NCI-H82 treated with DMSO at 0.1 percent for 48 hours (cell line): ENCODE results near the gene PHOX2A.
"Not testable (repeated sequence)": the region's sequence is repeated elsewhere in the genome, so short reads cannot be mapped to it uniquely, and the experiment has no call there.

Experiments used
- DNase-seq: peaks from one replicate; lab custom pipeline; 2025; ENCODE audit not compliant: unreplicated experiment; lab: John Stamatoyannopoulos, UW

The PHOX2A gene

DNA sequence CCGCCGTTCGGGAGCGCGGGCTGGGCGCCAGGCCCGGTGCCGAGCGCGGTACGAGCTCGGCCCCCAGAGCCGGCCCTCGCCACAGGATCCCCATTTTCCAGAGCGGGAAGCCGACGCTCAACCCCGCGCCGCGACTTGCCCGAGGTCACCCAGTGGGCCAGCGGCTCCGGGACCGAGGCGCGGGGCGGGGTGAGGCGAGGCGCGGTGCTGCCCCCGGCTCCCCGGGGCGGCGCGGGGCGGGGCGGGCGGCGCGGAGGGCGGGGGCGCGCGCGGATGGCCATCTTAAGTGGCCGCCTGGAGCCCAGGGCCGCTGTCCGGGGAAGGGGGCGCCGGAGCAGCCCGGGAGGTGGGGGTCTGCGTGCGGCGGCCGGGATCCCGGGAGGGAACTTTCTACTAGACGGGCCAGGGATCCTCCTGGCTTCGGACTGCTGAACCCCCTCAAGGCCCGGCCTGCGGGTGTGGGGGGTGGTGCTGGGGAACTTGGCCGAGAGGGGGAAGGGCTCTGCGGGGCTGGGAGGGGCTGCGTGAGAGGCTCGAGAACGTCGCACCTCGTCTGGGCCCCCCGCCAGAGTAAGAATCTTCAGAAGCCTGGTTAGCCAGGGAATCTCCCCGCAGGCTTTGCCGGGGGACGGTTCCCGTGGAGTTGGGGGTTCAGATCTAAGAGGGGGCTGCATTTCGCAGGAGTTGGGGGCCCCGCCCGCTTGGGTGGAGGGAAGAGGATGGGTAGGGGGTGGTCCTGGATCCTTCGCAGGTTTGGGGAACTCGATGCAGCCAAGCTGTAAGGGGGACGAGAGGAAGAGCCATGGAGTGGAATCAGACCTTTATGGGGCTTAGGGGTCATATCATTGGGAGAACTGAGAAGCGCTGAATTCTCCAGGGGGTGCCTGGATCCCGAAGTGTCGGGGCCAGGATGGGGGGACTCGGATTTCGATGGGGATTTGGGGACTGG is 20.1 kb downstream of the PHOX2A start:
- no peak for DNase-seq

DNA sequence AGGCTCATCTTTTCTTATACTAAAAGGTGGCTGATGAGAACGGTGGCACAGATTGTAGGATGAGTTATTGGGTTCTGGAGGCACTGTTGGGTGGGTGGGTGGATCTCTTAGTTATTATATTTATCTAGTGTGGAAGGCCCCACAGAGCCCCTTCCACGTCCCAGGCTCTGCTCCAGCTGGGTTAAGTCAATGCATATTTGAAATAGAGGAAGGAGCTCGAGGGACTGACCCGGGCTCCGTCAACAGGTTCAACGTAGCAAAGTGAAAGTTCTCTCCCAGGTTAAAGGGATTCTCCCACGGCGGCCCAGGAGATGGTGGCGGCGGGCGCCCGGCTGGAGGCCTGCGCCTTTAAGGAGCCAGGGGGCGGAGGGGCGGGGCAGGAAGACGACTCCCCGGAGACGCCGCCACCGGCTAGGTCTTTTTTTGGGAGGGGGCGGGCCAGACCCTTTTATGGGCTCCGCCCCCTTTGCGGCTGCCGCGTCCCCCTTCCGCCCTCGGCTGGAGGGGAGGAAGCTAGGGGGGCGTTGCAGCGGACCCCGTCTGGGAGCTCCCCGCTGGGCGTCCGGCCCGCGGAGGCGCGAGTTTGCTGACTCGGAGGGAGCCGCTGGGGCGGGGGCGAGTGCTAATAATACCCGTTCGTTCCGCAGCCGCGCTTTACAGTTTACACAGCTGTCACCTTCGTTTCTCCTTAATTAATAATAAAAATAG is 20.9 kb downstream of the PHOX2A start:
- peak; percentile 75 for DNase-seq

DNA sequence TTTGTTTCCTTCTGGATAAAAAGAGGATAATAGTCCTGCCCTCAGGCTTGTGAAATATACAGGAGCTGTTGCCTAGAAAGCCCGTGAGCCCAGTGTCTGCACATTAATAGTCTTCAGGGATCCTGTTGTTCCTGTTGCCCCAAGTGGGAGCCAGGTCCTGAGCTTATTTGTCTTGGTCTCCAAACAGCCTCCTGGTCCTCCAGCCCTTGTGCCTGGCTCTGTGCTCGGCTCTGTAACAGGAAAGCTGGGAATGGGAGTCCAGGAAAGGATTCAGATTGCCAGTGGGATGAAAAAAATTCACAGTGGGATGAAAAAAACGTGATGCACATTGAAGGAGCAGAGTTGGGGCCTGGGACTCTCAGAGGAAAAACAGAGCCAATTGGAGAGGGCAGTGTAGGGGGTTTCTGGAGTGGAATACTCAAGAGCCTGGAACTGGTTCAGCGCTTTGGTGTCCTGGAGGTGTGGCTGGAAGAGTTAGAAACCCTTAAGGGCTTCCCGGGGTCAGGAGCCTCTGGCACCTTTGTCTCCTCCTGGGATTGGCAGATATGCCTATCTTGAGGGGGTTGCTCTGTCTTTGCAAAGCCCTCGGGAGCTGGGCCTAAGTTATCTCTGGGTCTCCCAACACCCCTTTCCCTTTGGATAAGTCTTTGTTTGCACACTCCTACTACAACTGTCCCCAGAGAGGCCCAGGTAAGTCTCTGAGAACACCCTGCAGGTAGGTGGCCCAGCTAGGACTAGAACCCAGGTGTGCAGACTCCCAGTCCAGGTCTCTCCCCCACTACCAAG is 21.7 kb downstream of the PHOX2A start:
- no peak for DNase-seq

DNA sequence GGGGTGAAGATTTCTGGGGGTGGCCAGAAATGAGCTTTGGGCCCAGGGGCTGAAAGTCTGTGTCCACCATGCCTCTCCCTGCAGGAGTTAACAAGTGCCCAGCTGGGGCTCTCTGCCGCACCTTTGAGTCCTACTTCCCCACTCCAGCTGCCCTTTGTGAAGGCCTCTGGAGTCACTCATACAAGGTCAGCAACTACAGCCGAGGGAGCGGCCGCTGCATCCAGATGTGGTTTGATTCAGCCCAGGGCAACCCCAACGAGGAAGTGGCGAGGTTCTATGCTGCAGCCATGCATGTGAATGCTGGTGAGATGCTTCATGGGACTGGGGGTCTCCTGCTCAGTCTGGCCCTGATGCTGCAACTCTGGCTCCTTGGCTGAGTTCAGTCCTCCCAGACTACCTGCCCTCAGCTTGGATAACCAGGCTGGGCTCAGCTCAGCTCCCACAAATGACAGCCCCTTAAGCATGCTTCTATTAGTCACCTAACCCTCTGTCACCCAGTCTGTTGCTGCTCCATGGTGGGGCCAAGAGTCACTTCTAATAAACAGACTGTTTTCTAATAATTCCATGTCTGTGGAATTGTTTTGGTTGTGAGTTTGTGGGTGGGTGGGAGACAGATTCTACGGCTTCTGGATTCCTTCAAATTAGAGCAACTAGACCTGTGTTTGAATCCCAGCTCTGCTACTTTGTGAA is 22.4 kb downstream of the PHOX2A start:
- DNase-seq = no peak

DNA sequence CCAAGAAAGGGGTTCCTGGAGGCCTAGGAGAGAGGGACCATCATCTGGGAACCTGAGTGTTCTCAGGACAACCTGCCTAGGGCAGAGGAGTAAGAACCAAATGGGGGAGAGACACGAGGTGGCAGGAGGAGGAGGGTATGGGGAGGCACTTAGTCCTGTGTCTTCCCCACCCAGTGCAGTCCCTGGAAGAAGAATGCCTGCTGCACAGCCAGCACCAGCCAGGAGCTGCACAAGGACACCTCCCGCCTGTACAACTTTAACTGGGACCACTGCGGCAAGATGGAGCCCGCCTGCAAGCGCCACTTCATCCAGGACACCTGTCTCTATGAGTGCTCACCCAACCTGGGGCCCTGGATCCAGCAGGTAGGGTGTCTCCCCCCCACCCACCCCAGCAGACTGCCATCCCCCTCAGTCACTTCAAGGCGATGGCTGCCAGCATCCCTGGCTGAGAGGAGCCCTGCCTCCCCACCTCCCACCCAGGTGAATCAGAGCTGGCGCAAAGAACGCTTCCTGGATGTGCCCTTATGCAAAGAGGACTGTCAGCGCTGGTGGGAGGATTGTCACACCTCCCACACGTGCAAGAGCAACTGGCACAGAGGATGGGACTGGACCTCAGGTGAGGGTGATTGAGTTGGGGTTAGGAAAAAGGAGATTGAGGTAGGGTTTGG is 23.1 kb downstream of the PHOX2A start:
- no peak for DNase-seq

DNA sequence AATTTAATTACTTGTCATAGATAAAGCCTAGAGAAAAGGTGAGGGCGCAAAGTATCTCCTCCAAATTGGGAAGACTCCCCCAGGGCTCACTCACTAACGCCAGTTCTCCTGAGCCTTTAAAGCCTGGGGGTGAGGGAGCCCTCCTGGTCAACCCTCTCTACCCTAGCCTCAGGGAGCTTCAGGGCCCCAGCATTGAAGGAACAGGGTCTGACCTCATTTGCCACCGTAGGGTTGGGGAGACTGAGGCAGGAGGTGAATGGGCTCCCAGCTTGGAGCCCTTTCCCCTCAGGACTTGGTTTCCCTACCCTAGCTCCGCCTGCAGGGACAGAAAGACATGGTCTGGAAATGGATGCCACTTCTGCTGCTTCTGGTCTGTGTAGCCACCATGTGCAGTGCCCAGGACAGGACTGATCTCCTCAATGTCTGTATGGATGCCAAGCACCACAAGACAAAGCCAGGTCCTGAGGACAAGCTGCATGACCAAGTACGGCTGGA is 25.7 kb downstream of the PHOX2A start:
- no peak for DNase-seq

DNA sequence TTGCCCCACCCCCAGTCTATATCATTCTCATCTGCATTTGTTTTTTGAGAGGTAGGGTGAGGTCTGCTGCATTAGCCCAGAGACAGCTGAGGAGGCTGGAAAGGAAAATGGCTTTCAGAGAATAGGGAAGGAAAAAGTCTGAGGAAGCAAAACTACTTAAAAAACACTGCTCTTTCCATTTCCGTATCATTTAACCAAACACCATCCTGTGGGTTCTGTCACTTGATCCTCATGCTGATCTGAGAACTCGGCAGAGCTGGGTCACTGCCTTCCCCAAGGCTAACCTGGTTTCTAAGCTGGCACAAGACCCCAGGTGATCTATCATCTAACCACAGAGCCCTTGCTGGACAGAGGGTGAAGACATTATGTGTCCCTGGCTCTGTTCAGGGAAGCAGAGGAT is 26.1 kb downstream of the PHOX2A start:
- no peak for DNase-seq

DNA sequence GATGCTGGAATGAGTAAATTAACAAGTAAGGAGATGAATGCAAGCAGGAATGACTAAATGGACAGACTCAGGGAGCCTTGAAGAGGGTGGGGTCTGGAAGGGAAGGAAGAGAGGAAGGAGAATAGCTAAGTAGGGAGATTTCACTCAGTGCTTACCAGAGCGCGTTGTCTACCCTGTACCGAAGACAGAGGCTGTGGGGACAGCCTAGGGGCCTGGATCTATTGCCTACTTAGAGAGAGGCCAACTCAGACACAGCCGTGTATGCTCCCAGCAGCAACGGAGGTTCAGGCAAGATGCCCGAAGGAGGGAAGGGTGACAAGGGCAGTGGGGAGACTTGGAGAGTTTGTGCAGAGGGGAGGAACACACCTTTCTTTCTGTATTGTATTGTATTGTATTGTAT is 27.3 kb downstream of the PHOX2A start, which contains the start of gene FOLR2:
TSS of gene FOLR2 (plus strand) at position 157 of the 400 bp plus-strand sequence. CDS start 1,791 bp downstream, outside the sequence.
- DNase-seq = no peak

DNA sequence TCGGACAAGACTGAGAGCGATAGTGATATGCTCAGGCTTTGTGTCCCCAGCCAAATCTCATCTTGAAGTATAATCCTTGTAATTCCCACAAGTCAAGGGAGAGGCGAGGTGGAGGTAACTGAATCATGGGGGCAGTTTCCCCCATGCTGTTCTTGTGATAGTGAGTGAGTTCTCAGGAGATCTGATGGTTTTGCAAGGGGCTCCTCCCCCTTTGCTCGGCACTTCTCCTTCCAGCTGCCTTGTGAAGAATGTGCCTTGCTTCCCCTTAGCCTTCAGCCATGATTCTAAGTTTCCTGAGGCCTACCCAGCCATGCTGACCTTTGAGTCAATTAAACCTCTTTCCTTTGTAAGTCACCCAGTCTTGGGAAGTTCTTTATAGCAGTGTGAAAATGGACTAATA is 34.9 kb downstream of the PHOX2A start:
- no peak for DNase-seq

DNA sequence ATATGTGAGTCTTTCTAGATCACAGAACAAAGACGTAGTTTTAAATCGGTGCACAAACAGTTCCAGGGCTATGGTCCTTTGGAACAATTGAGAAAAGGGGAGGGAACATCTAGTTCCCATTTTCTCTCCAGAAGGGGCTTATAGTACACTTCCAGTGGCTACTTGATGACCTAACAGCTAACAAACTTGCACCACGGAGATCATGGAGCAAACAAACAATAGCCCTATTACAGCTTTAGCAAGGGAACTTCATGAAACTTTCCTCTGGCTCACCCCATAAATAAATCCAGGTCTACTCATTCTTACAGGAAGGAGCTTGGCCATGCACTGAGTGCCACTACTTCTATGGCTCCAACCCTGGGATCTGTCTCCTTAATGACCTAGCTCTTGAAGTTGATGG is 35.7 kb downstream of the PHOX2A start:
- no peak for DNase-seq

DNA sequence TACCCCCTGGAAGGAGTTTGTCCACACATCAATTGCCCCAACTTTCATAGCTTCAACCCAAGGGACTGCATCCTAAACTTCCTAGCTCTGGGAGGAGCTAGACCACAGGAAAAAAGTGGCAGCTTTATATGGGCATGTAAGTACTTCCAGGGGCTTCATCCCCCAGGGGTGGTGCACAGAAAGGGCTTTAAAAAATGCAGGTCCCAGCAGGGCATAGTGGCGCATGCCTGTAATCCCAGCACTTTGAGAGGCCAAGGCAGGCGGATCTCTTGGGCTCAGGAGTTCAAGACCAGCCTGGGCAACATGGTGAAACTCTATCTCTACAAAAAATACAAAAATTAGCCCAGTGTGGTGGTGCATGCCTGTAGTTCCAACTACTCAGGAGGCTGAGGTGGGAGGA is 37.2 kb downstream of the PHOX2A start:
- DNase-seq = not testable (repeated sequence)

DNA sequence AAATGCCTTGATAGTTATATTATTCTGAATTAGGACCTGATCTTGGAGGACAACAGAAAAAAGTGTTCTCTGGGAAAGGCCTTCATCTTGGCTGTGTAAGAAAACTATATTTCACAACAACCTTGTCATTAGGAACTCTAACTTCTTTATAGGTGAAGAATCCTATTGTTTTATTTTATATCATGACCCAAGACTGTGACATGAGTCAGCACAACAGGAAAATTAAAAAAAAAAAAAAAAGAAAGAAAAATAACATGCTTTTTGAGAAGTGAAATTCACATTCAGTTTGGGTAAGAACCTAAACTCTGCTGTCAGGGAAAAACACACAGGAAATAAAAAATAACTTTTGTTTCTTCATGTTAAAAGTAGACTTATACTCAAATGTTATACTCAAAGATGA is 39.1 kb downstream of the PHOX2A start:
- DNase-seq = no peak

DNA sequence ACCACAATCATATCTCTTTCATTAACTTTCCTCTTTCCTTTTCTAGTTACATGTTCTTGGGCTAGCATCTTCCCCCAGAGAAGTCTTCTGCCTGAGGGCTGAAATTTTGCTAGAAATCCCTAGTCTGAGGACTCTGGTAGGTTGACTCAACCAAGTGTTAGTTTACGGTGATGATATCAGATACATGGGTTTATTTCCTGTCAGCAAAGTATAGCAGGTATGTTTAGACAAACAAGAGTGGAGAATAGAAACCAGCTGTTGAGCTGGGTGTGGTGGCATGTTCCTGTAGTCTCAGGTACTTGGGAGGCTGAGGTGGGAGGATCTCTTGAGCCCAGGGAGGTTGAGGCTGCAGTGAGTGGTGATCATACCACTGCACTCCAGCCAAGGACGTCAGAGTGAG is 40.8 kb downstream of the PHOX2A start:
- DNase-seq = no peak

DNA sequence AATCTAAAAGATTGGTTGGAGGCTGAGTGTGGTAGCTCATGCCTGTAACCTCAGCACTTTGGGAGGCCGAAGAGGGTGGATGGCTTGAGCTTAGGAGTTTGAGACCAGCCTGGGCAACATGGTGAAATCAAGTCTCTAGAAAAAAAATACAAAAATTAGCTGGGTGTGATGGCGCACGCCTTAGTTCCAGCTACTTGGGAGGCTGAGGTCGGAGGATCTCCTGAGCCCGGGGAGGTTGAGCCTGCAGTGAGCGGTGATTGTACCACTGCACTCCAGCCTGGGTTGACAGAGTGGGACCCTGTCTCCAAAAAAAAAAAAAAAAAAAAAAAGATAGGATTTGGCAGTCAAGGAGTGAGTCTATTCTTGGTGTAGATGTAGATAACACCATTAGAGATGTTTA is 41.4 kb downstream of the PHOX2A start:
- DNase-seq = no peak

DNA sequence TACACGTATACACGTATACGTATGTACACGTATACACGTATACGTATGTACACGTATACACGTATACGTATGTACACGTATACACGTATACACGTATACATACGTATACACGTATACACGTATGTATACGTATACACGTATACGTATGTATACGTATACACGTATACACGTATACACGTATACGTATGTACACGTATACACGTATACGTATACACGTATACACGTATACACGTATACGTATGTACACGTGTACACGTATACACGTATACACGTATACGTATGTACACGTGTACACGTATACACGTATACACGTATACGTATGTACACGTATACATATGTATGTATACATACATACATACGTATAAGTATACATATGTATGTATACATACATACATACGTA is 42.5 kb downstream of the PHOX2A start:
- not testable (repeated sequence) for DNase-seq

DNA sequence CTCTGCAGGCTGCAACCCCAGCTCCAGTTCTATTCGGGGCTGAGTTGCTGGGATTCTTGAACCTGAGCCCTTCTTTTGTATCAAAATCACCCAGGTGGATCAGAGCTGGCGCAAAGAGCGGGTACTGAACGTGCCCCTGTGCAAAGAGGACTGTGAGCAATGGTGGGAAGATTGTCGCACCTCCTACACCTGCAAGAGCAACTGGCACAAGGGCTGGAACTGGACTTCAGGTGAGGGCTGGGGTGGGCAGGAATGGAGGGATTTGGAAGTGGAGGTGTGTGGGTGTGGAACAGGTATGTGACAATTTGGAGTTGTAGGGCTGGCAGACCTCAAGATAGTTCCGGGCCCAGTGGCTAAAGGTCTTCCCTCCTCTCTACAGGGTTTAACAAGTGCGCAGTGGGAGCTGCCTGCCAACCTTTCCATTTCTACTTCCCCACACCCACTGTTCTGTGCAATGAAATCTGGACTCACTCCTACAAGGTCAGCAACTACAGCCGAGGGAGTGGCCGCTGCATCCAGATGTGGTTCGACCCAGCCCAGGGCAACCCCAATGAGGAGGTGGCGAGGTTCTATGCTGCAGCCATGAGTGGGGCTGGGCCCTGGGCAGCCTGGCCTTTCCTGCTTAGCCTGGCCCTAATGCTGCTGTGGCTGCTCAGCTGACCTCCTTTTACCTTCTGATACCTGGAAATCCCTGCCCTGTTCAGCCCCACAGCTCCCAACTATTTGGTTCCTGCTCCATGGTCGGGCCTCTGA is 48.3 kb downstream of the PHOX2A start:
- DNase-seq = no peak

DNA sequence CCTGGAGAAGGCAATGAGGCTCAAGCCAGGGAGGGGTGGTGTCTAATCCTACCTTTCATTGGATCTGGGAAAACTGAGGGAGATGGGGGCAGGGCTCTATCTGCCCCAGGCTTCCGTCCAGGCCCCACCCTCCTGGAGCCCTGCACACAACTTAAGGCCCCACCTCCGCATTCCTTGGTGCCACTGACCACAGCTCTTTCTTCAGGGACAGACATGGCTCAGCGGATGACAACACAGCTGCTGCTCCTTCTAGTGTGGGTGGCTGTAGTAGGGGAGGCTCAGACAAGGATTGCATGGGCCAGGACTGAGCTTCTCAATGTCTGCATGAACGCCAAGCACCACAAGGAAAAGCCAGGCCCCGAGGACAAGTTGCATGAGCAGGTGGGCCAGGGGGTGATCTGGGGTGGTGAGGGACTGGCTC is 52.0 kb downstream of the PHOX2A start, which contains the start of gene FOLR1:
TSS of gene FOLR1 (plus strand) at position 180 of the 421 bp plus-strand sequence. CDS start at position 214, 34 bp downstream.
- DNase-seq = no peak

DNA sequence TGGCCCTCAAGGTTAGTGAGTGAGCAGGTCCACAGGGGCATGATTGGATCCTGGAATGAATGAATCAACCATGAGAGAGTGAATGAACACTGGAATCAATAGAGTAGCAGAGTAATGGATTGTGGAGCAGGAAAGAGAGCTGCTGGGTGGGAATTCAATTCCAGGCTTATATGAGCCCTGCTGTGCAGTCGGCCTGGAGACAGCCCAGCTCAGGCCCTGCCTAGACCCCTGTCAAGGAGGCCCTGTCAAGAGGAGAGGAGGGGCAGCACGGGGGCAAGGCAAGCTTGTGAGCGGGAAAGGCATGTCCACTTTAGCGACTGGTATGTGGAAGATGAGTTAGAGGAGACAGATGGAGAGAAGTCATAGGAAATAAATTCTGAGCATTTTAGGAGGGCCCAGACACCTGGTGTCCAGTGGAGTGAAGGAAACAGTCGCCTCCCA is 53.3 kb downstream of the PHOX2A start:
- no peak for DNase-seq
